CD4-positive, alpha-beta T cell (primary cell): ENCODE results near the gene TAB3. TPM values are rescaled to one million over a fixed set of nuclear protein-coding genes. Genes with fewer than 3 reads are reported as not detected.

ENCODE experiments used
- ATAC-seq: fragments of 200-7000 bp; cut with Tn5 transposase; one replicate; pipeline ENCODE4 v1.10.0; 2022; ENCODE audit warnings: mild to moderate bottlenecking; ENCODE audit not compliant: poor library complexity
- CTCF ChIA-PET: fragments of 350-600 bp; sonication (Branson Sonifier 250); formaldehyde crosslinking; loops from one replicate; lab custom pipeline; 2021; ENCODE audit warnings: antibody characterized with exemption, inconsistent platforms; lab: Charles Lee
- POLR2A ChIA-PET: fragments of 350-600 bp; sonication (Branson Sonifier 250); formaldehyde crosslinking; loops from one replicate; lab custom pipeline; 2021; ENCODE audit warnings: antibody characterized with exemption, inconsistent platforms; lab: Charles Lee
- DNase-seq, 14 experiments: peaks; one replicate each; pipeline ENCODE4 v3.0.0-alpha.2; 2013 to 2020; ENCODE audit warnings: mixed read lengths in 2 of 14
- H3K27ac ChIP-seq, 2 donors: one replicate each; pipeline versions ENCODE4 v1.5.1 to v1.7.0; 2013; ENCODE audit warnings: low read length in 2 of 2, low read depth in 1 of 2, mild to moderate bottlenecking in 1 of 2
- H3K27me3 ChIP-seq, 2 experiments: 1 replicate in 1 of 2; 2 replicates in 1 of 2; pipeline versions ENCODE4 v1.6.1 to v1.7.0; 2013; ENCODE audit warnings: low read length in 2 of 2, control low read depth in 1 of 2, mild to moderate bottlenecking in 1 of 2, moderate library complexity in 1 of 2; ENCODE audit not compliant: insufficient read depth in 2 of 2, control insufficient read depth in 1 of 2
- H3K36me3 ChIP-seq: one replicate; pipeline ENCODE4 v1.6.1; 2013; ENCODE audit warnings: low read length, control low read depth; ENCODE audit not compliant: insufficient read depth
- H3K4me1 ChIP-seq: one replicate; pipeline ENCODE4 v1.6.1; 2013; ENCODE audit warnings: low read length, control low read depth; ENCODE audit not compliant: insufficient read depth
- H3K4me3 ChIP-seq: one replicate; pipeline ENCODE4 v1.5.1; 2013; ENCODE audit warnings: mild to moderate bottlenecking, low read length, moderate library complexity
- H3K9me3 ChIP-seq, 2 experiments: 1 replicate in 1 of 2; 2 replicates in 1 of 2; pipeline versions ENCODE4 v1.6.1 to v1.7.0; 2013; ENCODE audit warnings: low read length in 2 of 2, mild to moderate bottlenecking in 2 of 2, control low read depth in 1 of 2, moderate library complexity in 1 of 2; ENCODE audit not compliant: control insufficient read depth in 1 of 2, insufficient read depth in 1 of 2
- H3K27ac Mint-ChIP-seq: one replicate; pipeline ENCODE4 v1.8.0; 2020; ENCODE audit warnings: mixed read lengths
- H3K27me3 Mint-ChIP-seq: one replicate; pipeline ENCODE4 v1.8.0; 2021; ENCODE audit warnings: mixed read lengths
- H3K36me3 Mint-ChIP-seq: one replicate; pipeline ENCODE4 v1.8.0; 2021; ENCODE audit warnings: low read depth, mixed read lengths
- H3K4me1 Mint-ChIP-seq: one replicate; pipeline ENCODE4 v1.8.0; 2021; ENCODE audit warnings: low read depth, mixed read lengths
- H3K4me3 Mint-ChIP-seq: one replicate; pipeline ENCODE4 v1.8.0; 2020; ENCODE audit warnings: mild to moderate bottlenecking, mixed read lengths
- H3K9me3 Mint-ChIP-seq: one replicate; pipeline ENCODE4 v1.8.0; 2020; ENCODE audit warnings: mixed read lengths
- intact Hi-C, 2 experiments: fragments of 100-400 bp; cut with DNase I in 1 of 2; cut with micrococcal nuclease in 1 of 2; formaldehyde crosslinking; loops; one replicate each; pipeline versions ENCODE4 v1.15.1 to v1.9.0; 2023 to 2025; cut with DNase I, micrococcal nuclease
- total RNA-seq, 174 experiments: library from RNA in 2 of 174; stranded (reverse) in 2 of 174; gene quantifications; one replicate each; pipeline ENCODE4 v1.2.3 and lab custom pipeline; 2021 to 2026
- TF ChIP-seq, protein P1 (sequence below): fragments of 200-600 bp; IDR thresholded peaks from one replicate; pipeline ENCODE4 v1.8.0; 2022; ENCODE audit warnings: antibody characterized with exemption, mild to moderate bottlenecking

TAB3 gene
- total RNA-seq, 2 experiments from 2014 or later = 24.7 to 25.6 TPM

DNA sequence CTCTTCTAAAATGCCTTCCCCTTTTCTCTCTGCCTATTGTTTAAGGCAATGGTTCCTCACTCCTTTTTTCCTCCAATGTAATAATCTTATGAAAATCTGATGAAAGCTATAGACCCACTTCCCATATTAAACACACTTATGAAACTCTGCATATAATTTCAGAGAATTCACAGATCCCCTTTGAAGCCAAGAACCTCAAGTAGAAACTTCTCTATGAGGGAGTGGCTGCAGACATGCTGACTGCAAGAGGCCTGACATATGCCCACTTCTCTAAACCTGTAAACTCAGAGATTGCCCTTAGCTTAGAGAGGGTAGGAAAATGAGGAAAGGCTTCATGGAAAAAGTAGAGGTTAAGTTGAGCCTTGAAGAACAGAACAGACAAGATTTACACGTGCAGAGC, 37.6 kb downstream of the TAB3 start:
- ChIA-PET POLR2A (no interaction called here), CTCF (no interaction called here)
- Histone ChIP-seq H3K27ac (no peak overlapping the region), H3K4me3 (no peak overlapping the region), H3K27me3 (no peaks in the 10 kb centered on the region), H3K4me1 (no peaks in the 10 kb centered on the region), H3K36me3 (peaks cover 32% of the 10 kb centered on the region), H3K9me3 (no peaks in the 10 kb centered on the region)
- ATAC-seq = no peak
- Mint-ChIP-seq H3K36me3 (peaks cover 54% of the 10 kb centered on the region), H3K27ac (no peak overlapping the region), H3K27me3 (no peaks in the 10 kb centered on the region), H3K4me3 (no peak overlapping the region), H3K9me3 (no peaks in the 10 kb centered on the region), H3K4me1 (no peaks in the 10 kb centered on the region)
- intact Hi-C loops = no loop called here
- TF ChIP-seq, protein P1, sequence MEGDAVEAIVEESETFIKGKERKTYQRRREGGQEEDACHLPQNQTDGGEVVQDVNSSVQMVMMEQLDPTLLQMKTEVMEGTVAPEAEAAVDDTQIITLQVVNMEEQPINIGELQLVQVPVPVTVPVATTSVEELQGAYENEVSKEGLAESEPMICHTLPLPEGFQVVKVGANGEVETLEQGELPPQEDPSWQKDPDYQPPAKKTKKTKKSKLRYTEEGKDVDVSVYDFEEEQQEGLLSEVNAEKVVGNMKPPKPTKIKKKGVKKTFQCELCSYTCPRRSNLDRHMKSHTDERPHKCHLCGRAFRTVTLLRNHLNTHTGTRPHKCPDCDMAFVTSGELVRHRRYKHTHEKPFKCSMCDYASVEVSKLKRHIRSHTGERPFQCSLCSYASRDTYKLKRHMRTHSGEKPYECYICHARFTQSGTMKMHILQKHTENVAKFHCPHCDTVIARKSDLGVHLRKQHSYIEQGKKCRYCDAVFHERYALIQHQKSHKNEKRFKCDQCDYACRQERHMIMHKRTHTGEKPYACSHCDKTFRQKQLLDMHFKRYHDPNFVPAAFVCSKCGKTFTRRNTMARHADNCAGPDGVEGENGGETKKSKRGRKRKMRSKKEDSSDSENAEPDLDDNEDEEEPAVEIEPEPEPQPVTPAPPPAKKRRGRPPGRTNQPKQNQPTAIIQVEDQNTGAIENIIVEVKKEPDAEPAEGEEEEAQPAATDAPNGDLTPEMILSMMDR = no peak
- DNase-seq = no peak

DNA sequence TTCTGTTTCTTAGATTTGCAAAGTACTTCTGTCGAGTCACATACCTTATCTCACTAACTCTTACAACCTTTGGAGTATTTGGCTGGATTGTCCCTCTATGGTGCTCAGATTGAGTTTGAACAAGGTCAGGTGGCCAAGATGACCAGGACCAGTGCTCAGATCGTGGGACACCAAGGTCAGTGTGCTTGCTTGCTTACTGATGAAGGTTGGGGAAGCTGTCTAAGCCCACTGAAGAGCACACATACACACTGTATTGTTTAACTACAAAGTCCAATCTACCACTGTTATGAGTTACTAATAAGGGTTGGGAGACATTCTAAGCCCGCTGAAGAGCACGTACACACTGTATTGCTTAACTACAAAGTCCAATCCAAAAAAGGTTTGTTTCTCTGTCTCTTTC, 53.7 kb downstream of the TAB3 start:
- ATAC-seq = no peak
- Histone ChIP-seq H3K27me3 (no peaks in the 10 kb centered on the region), H3K4me3 (no peak overlapping the region), H3K36me3 (peaks cover 31% of the 10 kb centered on the region), H3K4me1 (peaks cover 3% of the 10 kb centered on the region), H3K27ac (no peak overlapping the region), H3K9me3 (no peaks in the 10 kb centered on the region)
- no peak for DNase-seq
- Mint-ChIP-seq H3K27me3 (no peaks in the 10 kb centered on the region), H3K9me3 (no peaks in the 10 kb centered on the region), H3K4me1 (peaks cover 19% of the 10 kb centered on the region), H3K27ac (no peak overlapping the region), H3K4me3 (no peak overlapping the region), H3K36me3 (peaks cover 58% of the 10 kb centered on the region)
- TF ChIP-seq, protein P1 = no peak
- ChIA-PET POLR2A (no interaction called here), CTCF (no interaction called here)
- intact Hi-C loops = loop anchor here in 1 of 2 experiments (10.0 kb wide), 1 partner anchor 191 kb away; no protein-coding TSS in a partner anchor

DNA sequence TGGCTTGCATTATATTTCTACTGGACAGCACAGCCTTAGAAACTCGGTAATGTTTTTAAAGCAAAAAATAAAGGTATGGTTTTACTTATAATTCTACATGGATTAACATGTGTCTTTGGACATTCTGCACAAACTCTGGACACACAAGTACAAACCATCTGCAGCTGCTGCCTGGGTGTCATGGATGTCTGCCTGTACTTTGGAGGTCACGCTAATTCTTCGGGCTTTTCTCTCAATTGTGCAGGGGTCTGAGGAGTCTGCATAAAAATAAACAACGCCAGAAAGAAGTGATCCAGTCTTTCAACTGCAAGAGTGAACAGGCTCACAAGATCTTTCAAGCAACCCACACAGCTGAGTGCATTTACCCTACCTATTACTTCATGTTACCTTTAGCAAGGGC, 55.2 kb downstream of the TAB3 start:
- Mint-ChIP-seq H3K4me1 (peaks cover 26% of the 10 kb centered on the region), H3K9me3 (no peaks in the 10 kb centered on the region), H3K36me3 (peaks cover 49% of the 10 kb centered on the region), H3K27me3 (no peaks in the 10 kb centered on the region), H3K27ac (no peak overlapping the region), H3K4me3 (no peak overlapping the region)
- intact Hi-C loops = loop anchor here in 1 of 2 experiments (5.0 to 10.0 kb wide), 2 partner anchors 48 to 189 kb away; no protein-coding TSS in a partner anchor
- ATAC-seq = no peak
- peaks cover 26% of the 10 kb centered on the region for H3K36me3 ChIP-seq
- DNase-seq = no peak
- POLR2A ChIA-PET = no interaction called here
- no peak overlapping the region for H3K4me3 ChIP-seq
- no peaks in the 10 kb centered on the region for H3K9me3 ChIP-seq
- TF ChIP-seq, protein P1 = no peak
- CTCF ChIA-PET = no interaction called here
- peaks cover 3% of the 10 kb centered on the region for H3K4me1 ChIP-seq
- no peak overlapping the region for H3K27ac ChIP-seq
- H3K27me3 ChIP-seq = no peaks in the 10 kb centered on the region
